H1 (cell line): ENCODE data around the gene SLC1A3. TPM values are rescaled to one million over a fixed set of nuclear protein-coding genes. Genes with fewer than 3 reads are reported as not detected.

ENCODE experiments used
- ATF2 ChIP-seq: IDR thresholded peaks from 2 replicates; pipeline ENCODE4 v1.6.1; 2012; ENCODE audit warnings: low read length, inconsistent platforms
- BCL11A ChIP-seq, 2 experiments: IDR thresholded peaks; one replicate each; pipeline ENCODE4 v1.6.1; 2011; ENCODE audit warnings: low read depth in 2 of 2, low read length in 2 of 2, mild to moderate bottlenecking in 2 of 2
- CHD7 ChIP-seq: fragments of 300-600 bp; sonication (generic); IDR thresholded peaks from 2 replicates; pipeline ENCODE4 v1.7.1; 2012; ENCODE audit warnings: low read length, moderate library complexity, mild to moderate bottlenecking, inconsistent platforms; ENCODE audit not compliant: insufficient replicate concordance
- JUND ChIP-seq: IDR thresholded peaks from 2 replicates; pipeline ENCODE4 v1.6.1; 2011; ENCODE audit warnings: mild to moderate bottlenecking, improper control_type of control experiment, low read length
- NANOG ChIP-seq: IDR thresholded peaks from 2 replicates; pipeline ENCODE4 v1.6.1; 2011; ENCODE audit warnings: low read length, low read depth, mild to moderate bottlenecking, inconsistent platforms; ENCODE audit not compliant: insufficient read depth, poor library complexity, severe bottlenecking
- SIN3A ChIP-seq, 2 experiments: IDR thresholded peaks in 1 of 2; conservative IDR thresholded peaks in 1 of 2; 2 replicates each; pipeline ENCODE4 v1.6.1; 2011 to 2012; ENCODE audit warnings: low read length in 2 of 2, improper control_type of control experiment in 1 of 2, low read depth in 1 of 2, mild to moderate bottlenecking in 1 of 2
- SP1 ChIP-seq: IDR thresholded peaks from 2 replicates; pipeline ENCODE4 v1.6.1; 2011; ENCODE audit warnings: low read depth, low read length
- SRF ChIP-seq: IDR thresholded peaks from 2 replicates; pipeline ENCODE4 v1.6.1; 2011; ENCODE audit warnings: mild to moderate bottlenecking, low read depth, low read length, moderate library complexity
- polyA plus RNA-seq, 7 experiments: library from polyadenylated mRNA; depleted of rRNA in 3 of 7; stranded (reverse) in 5 of 7; unstranded in 2 of 7; fragments of >200 nt in 5 of 7; fragments of 200-250 nt in 2 of 7; gene quantifications; 1 replicate in 5 of 7; 2 replicates in 1 of 7; 4 replicates in 1 of 7; pipeline versions ENCODE4 v1.2.1 to v1.2.3, GENCODE V29; 2011 to 2013; ENCODE audit warnings: missing spikeins in 2 of 7, mixed read lengths in 2 of 7
- total RNA-seq: library from RNA; stranded (reverse); fragmentation: NEBNext Ultra II Directional; extraction: Animal tissue kit (Norgen Biotek cat#: 25700); gene quantifications from 2 replicates; pipeline ENCODE4 v1.2.1, GENCODE V29; 2021

SLC1A3 gene
- total and polyA plus RNA-seq, 2 of the 8 experiments (the other 6 are each of a cell fraction or from before 2014, with no cell fraction given): 26.7 to 35.3 TPM

GRCh38 chr5:36686881-36687280, 80.5 kb downstream of the SLC1A3 start (continued):
- TF ChIP-seq CHD7 (no peak), SRF (no peak), SP1 (no peak), JUND (no peak), NANOG (no peak), SIN3A (conservative IDR thresholded peaks at IDR 0.05 in 1 of 2, IDR thresholded peaks at IDR 0.05 in 1 of 2; ENCODE audit: low read depth in 1 of 2, low read length in 2 of 2) (no peak), BCL11A (IDR thresholded peaks at IDR 0.05; ENCODE audit: low read depth in 2 of 2, low read length in 2 of 2) (no peak), ATF2 (no peak)
